ENCODE results near the gene DOCK2.

DNA sequence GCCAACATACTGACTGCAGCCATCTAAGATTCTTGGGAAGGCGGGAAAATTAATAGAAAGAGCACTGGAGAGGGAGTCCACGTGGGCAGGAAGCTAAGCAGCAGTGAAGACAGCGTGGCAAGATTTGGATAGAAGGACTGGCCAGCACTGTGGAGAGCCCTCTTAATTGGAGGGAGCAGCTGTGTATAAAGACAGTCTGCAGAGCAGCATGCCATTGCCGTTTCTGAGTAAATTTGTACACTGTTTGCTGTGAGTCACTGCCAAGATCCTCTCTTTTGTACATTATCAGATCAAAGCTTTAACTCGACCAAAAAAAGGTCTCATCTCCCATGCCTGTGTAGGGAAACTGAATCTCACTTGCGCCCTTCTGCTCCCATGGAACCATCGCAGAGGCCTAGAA lies 297.9 kb downstream of the DOCK2 start:
- no peak for TF ChIP-seq CTCF (conservative IDR thresholded peaks at IDR 0.05; ENCODE audit: low read length)
- no peak for TF ChIP-seq EZH2phosphoT487 (IDR thresholded peaks at IDR 0.05; ENCODE audit: borderline replicate concordance, low read depth, low read length)

Data from OCI-LY7 (cell line).